ENCODE measurements around the gene SLIT3.

The SLIT3 gene

GRCh38 chr5:168992016-168992415 lies 308.9 kb downstream of the SLIT3 start:
- no peak for DNase-seq

- no peak for DNase-seq
Measured at GRCh38 chr5:168991311-168991710, 309.6 kb downstream of the SLIT3 start.

GRCh38 chr5:168990679-168991078 lies 310.3 kb downstream of the SLIT3 start:
- no peak for DNase-seq

- DNase-seq: no peak
Measured at GRCh38 chr5:168989731-168990505, 311.0 kb downstream of the SLIT3 start.

- no peak for DNase-seq
Measured at GRCh38 chr5:168988699-168989098, 312.2 kb downstream of the SLIT3 start.

- peak; percentile 49 for DNase-seq
Measured at GRCh38 chr5:168987543-168988300, 313.2 kb downstream of the SLIT3 start.

- no peak for DNase-seq
Measured at GRCh38 chr5:168985454-168985853, 315.5 kb downstream of the SLIT3 start.

GRCh38 chr5:168984135-168984675 lies 316.7 kb downstream of the SLIT3 start:
- no peak for DNase-seq

- DNase-seq: no peak
Measured at GRCh38 chr5:168979135-168979534, 321.8 kb downstream of the SLIT3 start.

GRCh38 chr5:168978500-168978899 lies 322.4 kb downstream of the SLIT3 start:
- DNase-seq: no peak

- DNase-seq: no peak
Measured at GRCh38 chr5:168978015-168978414, 322.9 kb downstream of the SLIT3 start.

GRCh38 chr5:168976311-168976970 lies 324.5 kb downstream of the SLIT3 start:
- no peak for DNase-seq

- DNase-seq: no peak
Measured at GRCh38 chr5:168975331-168975730, 325.6 kb downstream of the SLIT3 start.

- no peak for DNase-seq
Measured at GRCh38 chr5:168974082-168974481, 326.9 kb downstream of the SLIT3 start.

- no peak for DNase-seq
Measured at GRCh38 chr5:168972731-168973130, 328.2 kb downstream of the SLIT3 start.

GRCh38 chr5:168971100-168971499 lies 329.8 kb downstream of the SLIT3 start:
- no peak for DNase-seq

GRCh38 chr5:168969326-168969886 lies 331.5 kb downstream of the SLIT3 start:
- DNase-seq: peak; percentile 49

- no peak for DNase-seq
Measured at GRCh38 chr5:168967882-168968620, 332.9 kb downstream of the SLIT3 start.

- DNase-seq: no peak
Measured at GRCh38 chr5:168965638-168966037, 335.3 kb downstream of the SLIT3 start.

GRCh38 chr5:168964182-168964581 lies 336.8 kb downstream of the SLIT3 start:
- DNase-seq: no peak

GRCh38 chr5:168962306-168962705 lies 338.6 kb downstream of the SLIT3 start:
- peak; percentile 48 for DNase-seq

GRCh38 chr5:168961681-168962080 lies 339.3 kb downstream of the SLIT3 start:
- DNase-seq: no peak

Data from right kidney (tissue), 1 donor.